GM19468 (cell line): ENCODE data around the gene ARHGAP20.

Experiments
- ATAC-seq: cut with Tn5 transposase; IDR thresholded peaks from one replicate; pipeline ENCODE4 v1.9.1; 2021; ENCODE audit warnings: mild to moderate bottlenecking, moderate library complexity, moderate number of reproducible peaks; ENCODE audit not compliant: unreplicated experiment; ENCODE audit errors: extremely low read depth

ARHGAP20 gene

GRCh38 chr11:110544779-110545178 lies 167.5 kb downstream of the ARHGAP20 start:
- no peak for ATAC-seq

- no peak for ATAC-seq
These were observed 174.1 kb downstream of the ARHGAP20 start for GRCh38 chr11:110538154-110538553.

GRCh38 chr11:110530900-110531741 lies 181.1 kb downstream of the ARHGAP20 start:
- ATAC-seq, result no peak

- ATAC-seq, result no peak
These were observed 183.2 kb downstream of the ARHGAP20 start for GRCh38 chr11:110529043-110529442.

- no peak for ATAC-seq
These were observed 185.1 kb downstream of the ARHGAP20 start for GRCh38 chr11:110527146-110527545.
